Gastroesophageal sphincter (tissue), 3 donors: ENCODE results near the gene SMIM35.

Experiments used
- EP300 ChIP-seq: sonication (generic); formaldehyde crosslinking; IDR thresholded peaks from one replicate; pipeline ENCODE4 v1.6.1; 2017; ENCODE audit warnings: antibody characterized with exemption, mild to moderate bottlenecking
- TF ChIP-seq, protein P1 (sequence below), 4 experiments: fragments of 200-600 bp in 2 of 4; fragments of 450-650 bp in 2 of 4; sonication (generic) in 1 of 4; IDR thresholded peaks; one replicate each; pipeline ENCODE4 v1.5.1; 2017 to 2019; ENCODE audit warnings: antibody characterized with exemption in 4 of 4, mild to moderate bottlenecking in 2 of 4, moderate library complexity in 2 of 4

DNA sequence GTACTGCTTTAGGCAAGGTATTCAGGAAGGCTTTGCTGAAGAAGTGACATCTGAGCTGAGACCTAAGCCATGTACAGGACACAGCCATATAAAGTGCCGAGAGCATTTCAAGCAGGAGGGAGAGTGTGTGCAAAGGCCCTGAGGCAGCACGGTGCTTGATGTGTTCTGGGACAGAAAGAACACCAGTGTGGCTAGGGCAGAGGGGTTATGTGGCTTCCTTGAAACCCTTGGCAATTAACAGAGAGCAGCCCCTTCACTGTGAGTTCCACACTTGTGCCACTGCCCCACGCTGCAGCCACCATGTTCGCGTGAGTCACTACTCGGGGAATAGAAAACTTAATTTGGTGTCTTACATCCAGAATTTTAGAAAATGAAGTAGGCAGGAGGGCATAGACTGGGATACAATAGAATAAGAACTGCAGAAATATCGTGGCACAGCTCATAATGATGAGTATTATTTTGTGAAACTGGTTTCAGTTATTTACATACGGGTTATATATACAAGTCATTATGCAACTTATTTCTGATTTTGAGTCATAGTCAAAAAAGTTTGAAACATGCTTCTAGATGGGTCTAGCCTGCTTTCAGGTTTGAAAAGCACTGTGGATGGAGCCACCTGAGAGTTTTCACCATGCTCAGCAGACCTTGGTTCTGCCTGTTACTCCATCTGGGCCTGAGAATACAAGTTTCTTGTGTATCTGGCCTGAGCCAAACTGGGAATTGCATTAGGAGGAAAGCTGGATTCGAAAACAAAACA, 88.8 kb downstream of the SMIM35 start:
- no peak for TF ChIP-seq EP300
- TF ChIP-seq, protein P1, sequence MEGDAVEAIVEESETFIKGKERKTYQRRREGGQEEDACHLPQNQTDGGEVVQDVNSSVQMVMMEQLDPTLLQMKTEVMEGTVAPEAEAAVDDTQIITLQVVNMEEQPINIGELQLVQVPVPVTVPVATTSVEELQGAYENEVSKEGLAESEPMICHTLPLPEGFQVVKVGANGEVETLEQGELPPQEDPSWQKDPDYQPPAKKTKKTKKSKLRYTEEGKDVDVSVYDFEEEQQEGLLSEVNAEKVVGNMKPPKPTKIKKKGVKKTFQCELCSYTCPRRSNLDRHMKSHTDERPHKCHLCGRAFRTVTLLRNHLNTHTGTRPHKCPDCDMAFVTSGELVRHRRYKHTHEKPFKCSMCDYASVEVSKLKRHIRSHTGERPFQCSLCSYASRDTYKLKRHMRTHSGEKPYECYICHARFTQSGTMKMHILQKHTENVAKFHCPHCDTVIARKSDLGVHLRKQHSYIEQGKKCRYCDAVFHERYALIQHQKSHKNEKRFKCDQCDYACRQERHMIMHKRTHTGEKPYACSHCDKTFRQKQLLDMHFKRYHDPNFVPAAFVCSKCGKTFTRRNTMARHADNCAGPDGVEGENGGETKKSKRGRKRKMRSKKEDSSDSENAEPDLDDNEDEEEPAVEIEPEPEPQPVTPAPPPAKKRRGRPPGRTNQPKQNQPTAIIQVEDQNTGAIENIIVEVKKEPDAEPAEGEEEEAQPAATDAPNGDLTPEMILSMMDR (IDR thresholded peaks at IDR 0.05), result no peak
